Peyer's patch (tissue), 4 donors: ENCODE results near the gene ARSG. TPM values are rescaled to one million over a fixed set of nuclear protein-coding genes. Genes with fewer than 3 reads are reported as not detected.

Source experiments
- DNase-seq, 3 donors: peaks; one replicate each; pipeline ENCODE4 v3.0.0-alpha.2; 2017 to 2019
- H3K27ac ChIP-seq, 4 donors: fragments of 200-600 bp; sonication (generic); one replicate each; pipeline ENCODE4 v1.5.1; 2016 to 2019
- H3K27me3 ChIP-seq, 2 donors: fragments of 200-600 bp; sonication (generic); one replicate each; pipeline ENCODE4 v1.5.1; 2019
- H3K36me3 ChIP-seq, 3 donors: fragments of 200-600 bp; sonication (generic); one replicate each; pipeline ENCODE4 v1.5.1; 2016 to 2019
- H3K4me1 ChIP-seq, 4 donors: fragments of 200-600 bp; sonication (generic); one replicate each; pipeline ENCODE4 v1.5.1; 2016 to 2019
- H3K4me3 ChIP-seq, 4 donors: fragments of 200-600 bp; sonication (generic); 1 replicate in 3 of 4; 2 replicates in 1 of 4; pipeline ENCODE4 v1.5.1; 2016 to 2019; ENCODE audit warnings: mild to moderate bottlenecking in 1 of 4
- H3K9me3 ChIP-seq, 4 donors: fragments of 200-600 bp; sonication (generic); one replicate each; pipeline ENCODE4 v1.5.1; 2016 to 2019; ENCODE audit warnings: mild to moderate bottlenecking in 1 of 4
- POLR2A ChIP-seq, 2 donors: fragments of 450-650 bp; IDR thresholded peaks; one replicate each; pipeline ENCODE4 v1.5.1; 2017; ENCODE audit warnings: antibody characterized with exemption in 2 of 2, mild to moderate bottlenecking in 2 of 2, moderate library complexity in 2 of 2
- total RNA-seq, 4 donors: library from RNA; depleted of rRNA; stranded (reverse); fragments of >200 nt; gene quantifications; one replicate each; pipeline ENCODE4 v1.1.0, GENCODE V29; 2016
- TF ChIP-seq, protein P1 (sequence below), 6 experiments: fragments of 450-650 bp in 4 of 6; fragments of 200-600 bp in 2 of 6; sonication (generic) in 1 of 6; IDR thresholded peaks; one replicate each; pipeline ENCODE4 v1.5.1; 2017 to 2019; ENCODE audit warnings: antibody characterized with exemption in 6 of 6, mild to moderate bottlenecking in 3 of 6, moderate library complexity in 1 of 6

The ARSG gene
- total RNA-seq, 4 donors from 2014 or later, result 0.70 to 29.7 (median 2.0) TPM

DNA sequence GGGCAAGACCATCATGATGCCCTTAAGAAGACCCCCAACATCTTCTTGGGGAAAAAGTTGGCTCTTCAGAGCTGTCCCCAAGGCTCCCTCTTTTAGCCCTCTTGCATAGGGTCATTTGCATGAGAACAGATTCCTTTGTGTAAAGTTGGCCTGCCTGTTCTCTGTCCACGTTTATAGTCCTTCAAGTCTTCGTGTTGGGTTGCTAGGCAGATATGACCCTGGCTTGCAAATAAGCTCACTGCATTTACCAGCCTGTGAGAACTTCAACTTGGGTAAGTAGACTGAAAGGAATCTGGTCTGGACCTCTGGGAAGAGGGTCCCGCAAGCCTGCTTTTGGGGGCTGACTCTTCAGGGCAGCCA is 2.9 kb downstream of the ARSG start:
- Histone ChIP-seq H3K36me3 (no peaks in the 10 kb centered on the region), H3K27me3 (peaks cover 0 to 26% of the 10 kb centered on the region in 2 donors), H3K9me3 (no peaks in the 10 kb centered on the region), H3K4me1 (peaks cover 0 to 29% (median 14%) of the 10 kb centered on the region in 4 donors), H3K27ac (no peak overlapping the region), H3K4me3 (no peak overlapping the region)
- no peak for TF ChIP-seq POLR2A (IDR thresholded peaks at IDR 0.05)
- TF ChIP-seq, protein P1, sequence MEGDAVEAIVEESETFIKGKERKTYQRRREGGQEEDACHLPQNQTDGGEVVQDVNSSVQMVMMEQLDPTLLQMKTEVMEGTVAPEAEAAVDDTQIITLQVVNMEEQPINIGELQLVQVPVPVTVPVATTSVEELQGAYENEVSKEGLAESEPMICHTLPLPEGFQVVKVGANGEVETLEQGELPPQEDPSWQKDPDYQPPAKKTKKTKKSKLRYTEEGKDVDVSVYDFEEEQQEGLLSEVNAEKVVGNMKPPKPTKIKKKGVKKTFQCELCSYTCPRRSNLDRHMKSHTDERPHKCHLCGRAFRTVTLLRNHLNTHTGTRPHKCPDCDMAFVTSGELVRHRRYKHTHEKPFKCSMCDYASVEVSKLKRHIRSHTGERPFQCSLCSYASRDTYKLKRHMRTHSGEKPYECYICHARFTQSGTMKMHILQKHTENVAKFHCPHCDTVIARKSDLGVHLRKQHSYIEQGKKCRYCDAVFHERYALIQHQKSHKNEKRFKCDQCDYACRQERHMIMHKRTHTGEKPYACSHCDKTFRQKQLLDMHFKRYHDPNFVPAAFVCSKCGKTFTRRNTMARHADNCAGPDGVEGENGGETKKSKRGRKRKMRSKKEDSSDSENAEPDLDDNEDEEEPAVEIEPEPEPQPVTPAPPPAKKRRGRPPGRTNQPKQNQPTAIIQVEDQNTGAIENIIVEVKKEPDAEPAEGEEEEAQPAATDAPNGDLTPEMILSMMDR (IDR thresholded peaks at IDR 0.05), result no peak
- no peak for DNase-seq

DNA sequence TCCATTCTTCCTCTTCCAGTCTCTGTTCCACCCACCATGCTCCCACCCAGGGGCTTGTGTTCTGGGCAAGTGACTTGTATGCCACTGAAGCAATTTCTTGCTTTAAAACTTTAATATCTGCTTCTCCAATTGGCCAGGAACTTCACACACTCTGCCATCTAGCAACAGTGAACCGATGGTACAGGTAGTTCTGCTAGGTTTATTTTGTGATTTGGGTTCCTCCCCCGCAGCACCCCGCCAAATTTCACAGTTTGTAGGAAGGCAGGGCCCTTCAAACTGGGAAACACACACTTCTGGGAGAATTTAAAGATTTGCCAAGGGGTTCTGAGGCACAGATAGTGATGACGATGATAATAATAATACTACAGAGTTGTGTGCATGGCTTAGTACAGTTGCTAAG is 3.3 kb downstream of the ARSG start:
- H3K27me3 ChIP-seq, result peaks cover 0 to 26% of the 10 kb centered on the region in 2 donors

DNA sequence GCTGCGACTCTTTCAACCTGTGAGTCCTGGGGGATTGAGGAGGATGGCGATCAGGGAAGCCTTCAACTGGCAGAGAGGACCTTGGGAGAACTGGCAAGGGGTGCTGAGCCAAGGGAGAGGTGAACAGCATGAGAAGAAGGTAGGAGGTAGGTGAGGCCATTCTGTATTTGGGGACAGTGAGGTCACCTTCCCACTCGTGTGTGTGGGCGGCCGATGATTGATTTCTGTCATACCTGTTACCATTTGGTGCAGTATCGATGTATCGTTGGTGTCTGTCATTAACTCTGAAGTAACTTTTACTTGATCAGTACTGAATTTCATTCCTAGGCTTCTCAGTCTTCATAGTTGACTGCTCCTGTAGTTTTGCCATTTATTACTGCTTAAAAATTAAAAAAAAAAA is 3.8 kb downstream of the ARSG start:
- Histone ChIP-seq H3K9me3 (no peaks in the 10 kb centered on the region), H3K27ac (no peak overlapping the region), H3K4me1 (peaks cover 0 to 27% (median 8%) of the 10 kb centered on the region in 4 donors), H3K4me3 (no peak overlapping the region), H3K27me3 (peaks cover 0 to 26% of the 10 kb centered on the region in 2 donors), H3K36me3 (no peaks in the 10 kb centered on the region)
- DNase-seq, result no peak
- TF ChIP-seq, protein P1 (IDR thresholded peaks at IDR 0.05), result no peak
- TF ChIP-seq POLR2A (IDR thresholded peaks at IDR 0.05), result no peak

More for the DNA sequence above, 3.3 kb downstream of the ARSG start:
- no peak for DNase-seq
- Histone ChIP-seq H3K9me3 (no peaks in the 10 kb centered on the region), H3K36me3 (no peaks in the 10 kb centered on the region), H3K4me3 (no peak overlapping the region), H3K27ac (no peak overlapping the region), H3K4me1 (peaks cover 0 to 29% (median 11%) of the 10 kb centered on the region in 4 donors)
- TF ChIP-seq, protein P1 (IDR thresholded peaks at IDR 0.05), result no peak
- TF ChIP-seq POLR2A (IDR thresholded peaks at IDR 0.05), result no peak

DNA sequence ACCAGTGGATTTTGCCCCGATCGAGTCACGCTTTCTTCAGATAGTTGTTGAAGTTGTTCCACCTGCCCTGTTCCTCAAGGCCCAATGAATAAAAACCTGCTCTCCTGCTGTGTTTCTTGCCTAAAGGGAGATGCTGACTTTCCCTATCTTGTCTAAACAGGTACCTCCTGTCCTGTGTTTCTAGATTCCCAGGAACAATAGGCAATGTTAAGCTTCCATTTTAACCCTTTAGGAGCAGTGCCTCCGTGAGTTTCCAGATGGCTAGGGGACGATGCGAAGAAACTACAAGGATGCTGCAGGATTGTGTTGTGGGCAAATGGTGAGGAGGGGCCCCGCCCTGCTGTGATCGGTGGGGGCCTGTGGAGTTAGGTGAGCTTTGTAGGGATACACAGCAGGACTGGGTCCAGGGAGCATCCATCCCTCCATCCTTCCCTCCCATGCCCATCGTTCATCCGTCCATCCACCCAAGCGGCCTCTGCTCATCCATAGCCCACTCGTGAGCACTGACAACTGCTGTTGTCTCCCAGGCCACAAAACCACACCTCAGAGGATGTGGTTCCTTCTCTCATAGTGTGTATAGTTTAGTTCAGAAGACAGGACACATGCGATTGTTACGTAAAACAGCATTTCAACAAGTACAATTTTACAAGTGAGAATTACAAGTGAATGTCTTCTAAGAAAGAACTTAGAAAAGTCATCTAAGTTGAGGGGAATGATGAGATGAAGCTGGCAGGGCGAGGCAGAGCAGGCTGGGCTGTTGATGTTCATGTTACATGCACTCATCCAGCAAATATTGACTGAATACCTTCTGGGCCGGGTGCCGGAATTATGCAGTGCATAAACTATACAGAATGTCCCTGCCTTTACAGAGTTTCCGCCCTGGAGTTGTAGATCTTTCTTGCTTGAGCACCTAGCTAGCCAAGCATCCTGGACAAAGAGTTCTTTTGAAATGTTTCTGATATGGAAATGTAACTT is 5.2 kb downstream of the ARSG start:
- Histone ChIP-seq H3K36me3 (no peaks in the 10 kb centered on the region), H3K4me1 (peaks cover 0 to 14% (median 2%) of the 10 kb centered on the region in 4 donors), H3K27ac (peak overlapping the region; percentile 48 to 72 (median 52)), H3K4me3 (no peak overlapping the region), H3K9me3 (no peaks in the 10 kb centered on the region), H3K27me3 (peaks cover 0 to 16% of the 10 kb centered on the region in 2 donors)
- DNase-seq, result peak in 2 of 3 donors; percentile 86 to 90
- TF ChIP-seq, protein P1 (IDR thresholded peaks at IDR 0.05), result no peak
- TF ChIP-seq POLR2A (IDR thresholded peaks at IDR 0.05), result peak in 1 of 2 donors; percentile 22

DNA sequence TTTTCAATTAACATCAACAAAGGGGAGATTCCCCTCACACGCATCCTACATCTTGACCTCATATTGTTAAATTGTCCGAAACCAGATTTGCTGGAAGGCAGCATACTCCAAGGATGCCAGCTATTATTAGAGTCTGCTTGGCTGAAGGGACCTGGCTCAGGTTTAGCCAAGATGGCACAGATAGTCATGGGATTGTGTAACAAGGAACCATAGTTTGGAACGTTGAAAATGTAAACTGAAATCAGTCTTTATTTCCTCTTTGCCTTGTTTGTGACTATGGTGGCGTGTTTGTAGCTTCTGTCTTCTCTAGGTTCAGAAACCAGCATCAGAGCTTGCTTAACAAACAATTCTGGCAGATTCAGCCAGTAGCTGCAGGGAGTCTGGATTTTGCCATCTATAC is 5.9 kb downstream of the ARSG start:
- Histone ChIP-seq H3K4me3 (no peak overlapping the region), H3K27me3 (peaks cover 0 to 9% of the 10 kb centered on the region in 2 donors), H3K27ac (peak overlapping the region; percentile 48 to 72 (median 52)), H3K9me3 (no peaks in the 10 kb centered on the region), H3K4me1 (peaks cover 0 to 7% (median 0%) of the 10 kb centered on the region in 4 donors), H3K36me3 (no peaks in the 10 kb centered on the region)
- no peak for DNase-seq
- TF ChIP-seq POLR2A (IDR thresholded peaks at IDR 0.05), result no peak
- TF ChIP-seq, protein P1 (IDR thresholded peaks at IDR 0.05), result no peak
